Activated naive CD4-positive, alpha-beta T cell (primary cell): ENCODE results near the gene RBSN.

ENCODE experiments used
- DNase-seq, 4 experiments: peaks; one replicate each; lab custom pipeline; 2025; lab: John Stamatoyannopoulos, UW

Gene RBSN

DNA sequence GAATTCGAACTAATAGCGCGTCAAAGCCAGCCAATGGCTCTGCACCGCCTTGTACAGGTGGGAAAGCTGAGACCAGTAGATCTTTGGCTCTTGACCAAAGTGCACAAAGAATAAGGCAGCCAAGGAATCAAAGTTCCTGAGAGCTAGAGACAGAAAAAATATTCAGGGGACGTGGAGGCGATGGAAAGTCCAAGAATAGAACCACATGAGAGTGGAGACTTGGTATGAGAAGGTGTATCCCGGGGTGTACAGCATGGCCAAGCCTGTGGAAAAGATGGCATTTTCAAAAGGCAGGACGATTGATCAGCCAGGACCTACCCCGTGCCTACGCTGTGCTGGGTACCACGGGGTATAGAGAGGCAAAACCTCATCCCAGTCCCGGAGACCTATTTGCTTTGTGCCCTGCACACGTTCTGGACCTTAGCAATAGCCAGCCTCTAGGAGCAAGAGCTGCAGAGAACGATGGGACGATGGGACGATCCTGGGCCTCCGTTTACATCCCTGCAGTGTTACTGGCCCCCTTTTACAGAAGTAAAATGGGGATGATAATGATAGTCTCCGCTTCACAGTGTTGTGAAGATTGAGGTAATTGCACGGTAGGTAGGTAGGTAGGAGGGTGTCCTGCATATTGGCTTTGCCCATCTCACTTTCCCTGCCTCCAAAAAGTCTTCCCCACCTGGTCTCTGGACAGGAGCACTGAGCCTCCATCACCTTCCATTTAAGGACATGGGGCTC lies 583 bp upstream of the RBSN start:
- peak in 1 of 4 experiments; percentile 10 for DNase-seq

DNA sequence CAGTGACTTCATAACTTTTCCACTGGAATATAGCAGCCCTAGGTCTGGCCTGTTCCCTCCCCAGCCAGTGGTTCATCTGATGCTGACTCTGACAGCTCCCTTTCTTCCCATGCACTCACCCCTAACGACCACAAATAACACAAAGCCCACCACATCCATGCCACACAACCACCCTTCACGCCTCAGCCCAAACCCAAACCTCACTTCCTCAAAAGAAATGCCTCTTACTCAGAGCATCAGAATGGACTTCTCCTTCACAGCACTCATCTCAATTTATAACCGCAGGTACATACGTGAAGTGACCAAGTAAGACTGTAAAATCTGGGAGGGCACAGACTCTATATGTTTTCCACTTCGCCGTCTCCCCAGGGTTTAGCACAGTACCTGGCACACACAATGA lies 1.1 kb downstream of the RBSN start:
- no peak for DNase-seq

DNA sequence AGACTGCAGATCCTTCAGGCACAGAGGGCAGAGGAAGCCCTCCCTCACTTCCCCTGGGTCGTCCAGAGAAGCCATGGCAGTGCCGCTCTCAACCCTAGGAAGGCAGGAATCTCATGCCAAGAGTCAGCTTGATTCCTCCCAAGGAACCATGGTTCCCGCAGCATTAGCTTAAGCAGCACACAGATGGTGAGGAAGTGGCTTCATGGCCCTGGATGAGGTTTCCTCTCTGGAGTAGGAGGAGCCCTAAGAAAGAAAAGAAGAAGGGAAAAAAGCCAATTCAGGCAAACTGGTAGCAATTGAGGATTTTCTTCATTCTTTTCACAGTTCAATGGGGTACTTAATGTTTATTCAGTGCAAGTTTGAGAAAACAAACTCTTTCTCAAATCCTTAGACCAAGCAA lies 2.9 kb downstream of the RBSN start:
- no peak for DNase-seq

DNA sequence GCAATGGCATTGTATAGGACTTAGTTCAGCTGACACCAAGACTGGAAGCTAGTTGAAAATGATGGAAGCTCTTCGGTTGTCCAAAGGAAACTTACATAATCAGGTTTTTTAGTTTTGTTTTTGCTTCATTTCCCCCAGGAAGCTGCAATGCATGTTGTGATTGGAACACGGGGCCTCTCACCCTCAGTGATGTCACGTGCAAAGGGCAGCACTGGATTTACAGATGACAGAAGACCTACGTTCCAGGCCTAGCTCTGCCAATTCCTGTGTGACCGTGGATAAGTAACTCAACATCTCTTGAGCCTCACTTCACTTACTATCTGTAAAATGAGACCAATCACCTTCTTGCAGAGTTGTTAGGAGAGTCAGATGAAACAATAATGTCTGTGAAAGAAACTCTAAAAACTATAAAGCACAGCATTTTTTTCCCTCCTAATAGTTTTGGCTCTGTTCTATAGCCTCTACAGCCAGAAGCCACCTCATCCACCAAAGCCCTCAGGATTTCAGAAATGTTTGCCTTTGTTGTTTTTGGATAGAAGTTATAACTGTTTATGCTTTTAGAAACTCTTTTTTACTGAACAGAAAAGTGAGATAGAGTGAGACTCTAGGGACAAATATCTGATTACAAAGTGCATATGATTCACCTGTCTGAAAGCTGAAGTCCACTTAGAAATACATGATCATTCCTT lies 4.6 kb downstream of the RBSN start:
- no peak for DNase-seq

DNA sequence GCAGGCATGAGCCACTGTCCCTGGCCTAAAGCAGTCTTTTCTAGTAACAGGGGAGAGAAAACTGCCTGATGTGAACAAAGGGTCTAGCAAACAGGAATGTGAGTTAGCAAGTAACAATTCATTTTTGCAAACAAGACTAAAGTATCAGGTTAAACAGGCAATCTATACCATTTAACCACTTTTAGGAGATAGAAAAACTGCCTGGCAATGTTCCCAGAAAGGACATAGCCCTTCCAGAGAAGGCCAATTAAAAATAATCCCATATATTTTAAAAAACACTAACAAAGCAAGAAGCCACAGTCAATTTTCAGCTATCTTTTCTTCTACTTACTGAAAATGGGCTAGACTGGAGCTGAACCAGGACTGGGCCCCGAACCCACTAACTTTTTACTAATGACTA lies 6.3 kb downstream of the RBSN start:
- DNase-seq = no peak

DNA sequence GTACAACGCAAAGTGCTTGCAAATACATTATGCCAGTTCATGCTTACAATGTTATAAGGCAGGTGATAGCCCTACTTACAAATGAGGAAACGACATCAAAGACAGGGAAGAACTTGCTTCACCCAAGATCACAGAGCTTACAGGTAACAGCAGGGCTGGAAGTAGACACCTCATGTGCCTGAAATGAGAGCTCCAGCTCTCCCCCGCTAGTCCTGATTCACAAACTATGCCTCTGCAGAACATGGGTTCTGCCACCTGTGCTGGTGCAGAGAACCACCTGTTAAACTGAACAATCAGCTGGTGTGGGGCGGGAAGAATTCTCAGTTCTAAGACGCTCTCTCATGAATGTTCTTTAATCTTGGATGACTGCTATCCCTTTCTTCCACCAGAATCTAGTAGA lies 7.4 kb downstream of the RBSN start:
- no peak for DNase-seq

DNA sequence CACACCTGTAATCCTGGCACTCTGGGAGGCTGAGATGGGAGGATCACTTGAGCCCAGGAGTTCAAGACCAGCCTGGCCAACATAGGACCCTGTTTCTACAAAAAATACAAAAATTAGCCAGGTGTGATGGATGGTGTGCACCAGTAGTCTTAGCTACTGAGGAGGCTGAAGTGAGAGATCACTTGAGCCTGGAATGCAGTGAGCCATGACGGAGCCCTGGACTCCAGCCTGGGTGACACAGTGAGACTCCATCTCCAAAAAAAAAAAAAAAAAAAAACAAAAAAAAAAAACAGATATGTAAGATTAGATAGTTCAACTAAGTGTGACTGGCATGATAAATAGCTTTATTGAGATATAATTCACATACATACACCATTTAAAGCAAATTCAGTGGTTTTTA lies 9.7 kb downstream of the RBSN start:
- DNase-seq = no peak

DNA sequence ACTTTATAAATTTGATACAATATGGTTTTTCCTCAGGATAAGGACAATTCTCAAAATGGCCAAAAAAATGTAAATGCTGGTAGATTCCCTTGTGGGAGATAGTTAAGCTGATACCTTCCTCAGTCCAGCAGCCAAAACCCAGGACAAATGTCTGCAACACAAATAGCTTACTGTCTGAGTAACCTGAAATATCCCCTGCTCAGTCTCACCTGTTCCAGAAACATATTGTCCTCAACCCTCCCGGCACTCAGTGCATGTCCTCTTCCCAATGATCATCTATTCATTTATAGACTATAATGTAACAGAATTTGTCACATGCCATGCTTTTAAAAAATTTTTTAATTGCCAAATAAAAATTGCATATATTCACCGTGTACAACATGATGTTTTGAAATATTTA lies 12.2 kb downstream of the RBSN start:
- no peak for DNase-seq

DNA sequence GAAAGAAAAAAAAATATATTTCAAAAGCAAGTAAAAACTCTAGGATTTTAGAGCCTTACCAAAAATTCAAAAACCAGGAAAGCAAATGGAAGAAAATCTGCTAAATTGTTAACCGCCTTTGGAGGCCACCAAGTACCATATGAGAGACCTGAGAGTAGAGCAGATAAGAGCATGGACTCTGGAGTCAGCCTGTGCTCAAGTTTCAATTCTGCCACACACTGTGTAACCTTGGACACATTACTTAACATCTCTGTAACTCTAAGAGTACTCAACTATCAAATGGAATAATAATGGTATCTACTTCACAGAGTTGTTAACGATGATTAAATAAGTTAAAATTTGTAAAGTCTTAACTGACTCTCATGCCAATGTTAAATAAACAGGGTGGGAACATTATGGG lies 12.7 kb downstream of the RBSN start:
- DNase-seq = no peak

DNA sequence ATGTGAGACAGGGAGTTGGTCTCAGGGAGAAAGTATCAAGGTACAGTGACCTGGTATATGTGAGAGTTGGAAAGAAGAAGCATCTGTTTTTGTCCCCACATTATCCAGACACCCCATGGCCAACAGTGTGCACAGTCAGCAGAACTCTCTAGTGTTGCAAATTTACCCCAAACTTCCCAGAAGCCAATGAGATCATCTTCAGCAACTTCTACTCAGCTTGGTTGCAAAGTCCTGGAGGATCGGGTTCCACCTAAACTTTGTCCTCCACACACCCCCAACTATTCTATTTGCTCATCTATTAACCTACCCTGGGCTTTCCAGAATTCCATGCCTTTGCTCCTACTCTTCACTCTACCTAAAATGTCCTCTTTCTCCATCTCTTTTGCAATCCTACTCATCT lies 15.7 kb downstream of the RBSN start:
- DNase-seq = no peak

DNA sequence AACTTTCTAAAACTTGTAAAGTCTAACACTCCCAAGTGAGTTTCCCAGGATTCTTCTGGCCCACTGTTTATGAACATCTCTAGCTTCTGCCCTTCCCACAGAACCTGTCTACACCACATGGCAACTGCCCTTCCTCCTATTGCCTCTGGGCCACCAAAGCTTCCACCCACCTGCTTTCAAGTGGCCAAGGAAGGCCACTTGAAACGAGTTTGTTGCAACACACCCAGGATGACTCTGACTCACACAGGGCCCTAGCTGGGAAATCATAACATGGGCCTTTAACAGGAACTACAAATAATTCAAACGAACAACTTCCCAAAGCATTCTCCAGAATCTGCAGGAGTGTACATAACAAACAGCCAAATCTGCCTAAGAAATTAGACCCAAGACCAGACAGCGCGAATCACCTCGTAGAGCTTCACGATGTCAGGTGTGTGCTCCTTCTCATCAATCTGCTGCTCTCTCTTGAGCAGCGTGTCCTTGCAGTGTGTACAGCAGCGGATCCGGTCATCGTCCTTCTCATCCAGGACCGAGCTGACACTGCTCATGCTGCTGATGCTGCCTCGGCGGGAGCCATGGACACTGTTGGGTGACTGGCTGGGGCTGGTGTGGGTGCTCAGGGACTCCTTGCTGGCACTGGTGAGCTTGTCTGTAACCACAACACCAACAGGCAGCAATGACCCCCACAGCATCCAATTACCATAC lies 16.8 kb downstream of the RBSN start:
- DNase-seq = no peak

DNA sequence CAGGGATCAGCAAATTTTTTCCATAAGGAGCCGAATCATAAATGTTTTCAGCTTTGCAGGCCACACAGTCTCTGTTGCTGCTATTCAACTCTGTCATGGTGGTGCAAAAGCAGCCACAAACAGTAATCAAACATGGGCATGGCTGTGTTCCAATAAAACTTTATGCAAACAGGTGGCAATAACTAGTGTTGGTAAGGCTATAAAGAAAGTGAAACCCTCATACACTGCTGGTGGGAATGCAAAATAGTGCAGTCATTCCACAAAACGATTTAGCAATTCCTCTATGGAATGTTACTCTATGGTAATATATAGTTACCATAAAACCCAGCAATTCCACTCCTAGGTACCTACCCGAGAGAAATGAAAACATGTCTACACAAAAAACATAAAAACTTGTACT lies 19.9 kb downstream of the RBSN start:
- DNase-seq = no peak

DNA sequence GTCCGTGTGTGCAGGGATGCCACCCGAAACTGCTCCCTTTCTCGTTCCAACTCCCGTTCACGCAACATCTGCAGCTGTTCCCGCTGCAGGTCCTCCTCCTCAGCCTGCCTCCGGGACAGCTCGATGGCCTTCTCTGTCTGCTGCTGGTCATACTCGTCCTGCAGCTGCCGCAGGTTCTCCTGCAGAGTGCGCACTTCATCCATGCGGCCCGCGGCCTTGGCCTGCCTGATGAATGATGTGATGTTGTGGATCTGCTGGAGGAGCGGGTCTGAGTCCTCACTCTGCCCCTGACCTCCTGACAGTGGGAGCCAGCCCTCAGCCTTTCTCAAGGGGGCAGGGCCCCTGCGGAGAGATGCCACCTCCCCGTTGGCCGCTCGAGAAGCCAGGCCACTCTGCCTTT lies 24.4 kb downstream of the RBSN start:
- no peak for DNase-seq

DNA sequence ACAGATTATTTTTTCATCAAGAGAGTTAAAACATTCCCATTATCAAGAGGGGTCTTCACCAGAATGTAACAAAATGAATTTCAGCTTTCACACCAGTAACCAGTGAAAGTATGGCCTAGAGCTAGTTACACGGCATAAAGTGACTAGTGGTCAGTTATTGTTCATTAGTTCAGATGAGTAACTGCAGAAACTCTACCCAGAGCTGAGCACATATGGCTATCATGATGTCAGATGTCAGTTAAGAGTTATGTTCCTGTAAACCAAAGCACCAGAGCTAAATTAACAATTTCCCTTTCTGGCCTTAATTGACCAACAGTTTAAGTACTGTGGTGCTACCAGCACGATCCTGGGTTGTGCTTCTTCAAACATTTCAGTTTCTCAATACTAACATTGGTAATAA lies 27.2 kb downstream of the RBSN start:
- DNase-seq = no peak

DNA sequence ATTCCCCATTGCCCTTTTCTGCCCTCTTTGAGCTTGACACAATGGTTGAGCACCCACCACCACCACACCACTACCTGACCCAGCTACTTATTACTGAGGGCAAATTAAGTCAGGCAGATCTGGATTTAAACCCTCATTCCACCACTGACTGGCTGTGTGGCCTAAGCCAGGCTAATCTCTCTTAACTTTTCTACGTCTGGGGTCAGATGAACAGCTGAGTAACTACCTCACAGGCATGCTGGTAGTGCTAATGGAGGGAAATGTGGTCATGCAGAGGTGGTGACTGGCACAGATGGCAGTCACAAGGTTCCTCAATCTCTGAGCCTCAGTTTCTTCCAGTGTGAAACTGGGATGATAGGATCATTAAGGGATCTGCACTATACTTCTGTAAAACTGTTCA lies 29.5 kb downstream of the RBSN start:
- no peak for DNase-seq

DNA sequence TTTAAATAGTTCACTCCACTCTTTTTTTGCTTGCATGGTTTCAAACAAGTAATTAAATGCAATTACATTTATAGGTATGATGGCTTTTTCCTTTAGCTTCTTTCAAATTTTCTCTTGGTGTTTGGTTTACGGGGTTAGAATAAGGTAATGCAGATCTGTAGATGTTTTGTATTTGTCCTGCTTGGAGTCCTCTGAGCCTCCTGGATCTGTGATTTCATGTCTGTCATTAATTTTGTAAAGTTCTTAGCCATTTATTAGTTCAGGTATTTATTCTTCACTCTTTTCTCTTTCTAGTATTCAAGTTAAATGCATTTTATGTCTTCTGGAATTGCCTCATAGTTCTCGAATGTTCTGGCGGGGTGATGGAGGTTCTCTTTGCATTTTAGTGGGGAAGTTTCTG lies 32.5 kb downstream of the RBSN start:
- no peak for DNase-seq

DNA sequence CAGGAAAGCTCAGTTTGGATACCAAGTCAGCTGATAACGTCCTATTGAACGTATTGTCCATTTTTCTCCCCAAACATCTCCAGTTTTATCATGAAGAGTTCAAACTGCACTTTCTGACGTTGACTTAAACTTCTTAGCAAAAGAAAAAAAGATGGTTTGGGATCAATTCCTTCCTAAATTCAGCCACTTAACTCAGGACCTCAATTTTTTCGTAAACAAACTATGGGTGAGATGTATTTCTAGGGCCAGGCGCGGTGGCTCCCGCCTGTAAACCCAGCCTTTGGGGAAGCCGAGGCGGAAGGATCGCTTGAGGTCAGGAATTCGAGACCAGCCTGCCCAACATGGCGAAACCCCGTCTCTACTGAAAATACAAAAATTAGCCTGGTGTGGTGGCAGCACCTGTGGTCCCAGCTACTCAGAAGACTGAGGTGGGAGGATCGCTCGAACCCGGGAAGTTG lies 33.4 kb downstream of the RBSN start:
- DNase-seq = no peak

DNA sequence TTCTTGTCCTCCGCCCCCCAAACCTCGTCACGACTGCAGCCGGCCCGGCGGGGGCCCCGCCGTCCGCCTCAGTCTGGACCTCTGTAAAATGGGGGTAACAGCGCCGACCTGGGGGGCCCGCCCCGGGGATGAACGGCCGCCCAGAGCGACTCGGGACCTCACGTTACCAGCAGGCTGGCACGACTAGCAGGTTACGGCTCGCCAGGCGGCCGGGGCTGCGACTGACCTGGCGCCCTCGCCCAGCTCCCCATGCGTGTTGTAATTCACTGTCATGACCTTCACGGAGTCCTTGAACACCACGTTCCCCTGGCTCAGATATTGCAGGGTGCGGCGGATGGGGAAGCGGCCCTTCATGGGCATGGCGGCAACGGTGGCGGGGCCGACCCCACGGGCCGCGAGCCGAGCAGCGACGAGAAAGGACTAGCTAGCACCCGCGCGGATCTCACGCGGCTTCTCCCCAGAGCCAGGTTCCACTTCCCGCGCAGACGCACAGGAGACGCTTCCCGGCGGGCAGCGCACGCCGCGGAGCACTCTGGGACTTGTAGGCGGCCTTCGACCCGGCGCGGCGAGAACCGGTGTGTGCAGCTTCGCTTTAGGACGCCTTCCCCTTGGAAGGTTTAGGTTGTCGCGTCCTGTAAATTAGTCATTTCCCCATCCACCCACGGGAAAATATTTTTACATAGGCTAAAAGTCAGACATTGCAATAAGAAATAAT lies 34.0 kb downstream of the RBSN start, which contains the start of gene MRPS25:
Gene MRPS25 (minus strand): TSS at position 481 of the 715 bp plus-strand sequence. CDS start 121 bp downstream, at position 360.
- DNase-seq = peak; percentile 59 to 85 (median 71)

DNA sequence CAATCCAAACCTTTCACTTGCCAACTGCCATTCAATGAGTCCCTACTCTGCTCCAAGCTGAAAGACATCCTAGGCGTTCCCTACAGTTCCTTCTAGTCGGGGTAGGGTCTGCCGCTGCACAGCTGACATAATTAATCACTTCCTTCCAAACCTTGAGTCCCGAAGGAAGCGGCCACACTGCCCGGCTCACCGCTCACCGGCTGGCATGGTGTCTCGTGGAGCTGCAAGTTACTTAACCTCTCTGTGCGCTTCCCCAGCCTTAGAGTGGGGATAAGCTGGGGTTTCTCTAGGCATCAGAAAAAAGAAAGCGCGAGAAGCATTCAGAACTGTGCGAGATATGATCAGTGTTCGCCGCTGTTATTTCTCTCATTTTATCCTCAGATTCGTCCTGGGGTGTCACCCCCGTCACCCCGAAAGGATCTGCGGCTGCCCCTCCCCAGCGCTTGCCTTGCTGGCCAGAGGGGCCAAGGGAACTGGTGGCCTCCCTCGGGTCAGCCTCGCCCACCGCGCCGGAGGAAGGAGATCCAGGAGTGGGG lies 34.6 kb downstream of the RBSN start:
- DNase-seq = no peak

DNA sequence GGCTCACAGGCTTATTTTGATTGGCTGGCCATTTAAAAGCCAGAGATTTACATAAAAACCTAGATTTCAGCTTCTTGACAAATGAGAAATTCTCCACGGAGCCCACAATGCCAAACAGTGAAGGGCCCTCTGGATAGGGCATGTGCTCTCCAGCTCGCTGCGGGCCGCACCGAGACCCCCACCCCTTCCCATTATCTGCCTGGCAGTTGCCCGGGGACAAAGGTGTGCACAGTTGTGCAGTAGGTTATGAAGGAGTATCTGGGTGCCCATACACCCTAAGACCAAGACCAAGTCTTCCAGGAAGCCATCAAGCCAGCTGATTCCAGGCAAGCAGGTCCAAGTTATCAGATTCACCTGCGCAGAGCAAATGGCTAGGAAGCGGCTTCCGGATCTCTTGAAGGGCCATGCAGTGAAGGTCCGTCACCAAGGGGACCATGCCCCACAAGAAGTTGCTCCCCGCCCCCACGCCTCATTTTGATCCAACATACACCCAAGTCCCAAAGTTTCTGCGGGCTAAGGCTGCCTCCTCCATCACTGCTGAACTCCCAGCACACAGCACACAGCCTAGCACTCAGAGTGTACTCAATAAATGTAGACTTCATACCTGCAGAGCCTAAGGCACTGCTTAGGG lies 35.2 kb downstream of the RBSN start:
- DNase-seq = no peak

DNA sequence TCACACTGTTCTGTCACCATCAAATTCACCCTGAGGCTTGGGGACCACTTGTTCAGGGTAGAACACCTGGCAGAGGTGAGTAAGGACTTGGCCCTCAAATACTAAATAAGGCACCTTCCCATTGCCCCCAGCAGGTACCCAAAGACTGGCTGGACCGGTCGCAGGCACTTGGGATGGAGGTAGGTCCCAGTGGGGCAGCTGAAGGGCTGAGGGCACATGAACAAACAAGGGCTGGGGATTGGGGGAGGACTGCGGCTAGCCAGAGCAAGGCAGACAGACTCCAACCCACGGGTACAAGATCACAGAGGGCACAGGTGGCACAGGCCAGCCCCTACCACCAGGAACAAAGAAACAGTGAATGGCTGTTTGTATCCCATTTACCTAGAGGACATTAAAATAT lies 35.7 kb downstream of the RBSN start:
- no peak for DNase-seq

DNA sequence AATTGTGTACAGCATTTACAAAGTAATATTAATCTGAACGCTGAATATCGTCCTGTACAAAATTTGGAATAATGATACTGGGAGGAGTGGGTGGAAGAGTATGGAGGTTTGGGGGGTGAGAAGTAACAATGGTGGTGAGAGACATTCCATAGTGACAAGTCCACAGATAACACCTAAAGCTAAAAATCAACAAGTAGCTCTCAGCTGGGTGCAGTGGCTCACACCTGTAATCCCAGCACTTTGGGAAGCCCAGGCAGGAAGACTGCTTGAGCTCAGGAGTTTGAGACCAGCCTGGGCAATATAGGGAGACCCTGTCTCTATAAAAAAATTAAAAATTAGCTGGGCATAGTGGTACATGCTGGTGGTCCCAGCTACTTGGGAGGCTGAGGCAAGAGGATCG lies 38.9 kb downstream of the RBSN start:
- DNase-seq = no peak
